ENCODE results near the gene URB1. TPM values are rescaled to one million over a fixed set of nuclear protein-coding genes. Genes with fewer than 3 reads are reported as not detected.

URB1 gene
- total and polyA plus RNA-seq, 2 donors (not counting 3 experiments of a cell fraction or from before 2014, with no cell fraction given), result 8.0 to 27.3 TPM

- dilution Hi-C loops (cut with MboI; ENCODE audit: extremely low pct_ligation_motif_present, low sequenced_read_pairs), result no loop called here
Measured at GRCh38 chr21:32300117-32300681, 92.6 kb downstream of the URB1 start.

More at GRCh38 chr21:32300117-32300681, 92.6 kb downstream of the URB1 start:
- no peaks in the 10 kb centered on the region for H3K4me1 ChIP-seq (ENCODE audit: control insufficient read depth, extremely low read depth, insufficient read depth, low read length)
- no peak for TF ChIP-seq MAX (IDR thresholded peaks at IDR 0.05; ENCODE audit: insufficient read depth, insufficient read length)
- no peak for TF ChIP-seq FOS (IDR thresholded peaks at IDR 0.05; ENCODE audit: borderline replicate concordance, insufficient read depth, low read length)
- no peak for TF ChIP-seq JUN (IDR thresholded peaks at IDR 0.05; ENCODE audit: borderline replicate concordance, insufficient read depth, insufficient read length, low read depth)
- TF ChIP-seq MYC (IDR thresholded peaks at IDR 0.05; ENCODE audit: low read depth, low read length), result no peak
- no peak for TF ChIP-seq GATA2 (IDR thresholded peaks at IDR 0.05; ENCODE audit: insufficient read depth, insufficient read length, low read depth, low read length)
- TF ChIP-seq EZH2 (IDR thresholded peaks at IDR 0.05; ENCODE audit: borderline replicate concordance, low read depth, low read length, severe bottlenecking), result no peak
- no peak for TF ChIP-seq POLR2A (IDR thresholded peaks at IDR 0.05; ENCODE audit: low read depth, low read length)
- no peak for TF ChIP-seq CTCF (IDR thresholded peaks at IDR 0.05; ENCODE audit: extremely low read depth in 1 of 2, insufficient read depth in 1 of 2, low read depth in 1 of 2, low read length in 2 of 2)
- no peak for TF ChIP-seq POLR2AphosphoS5 (IDR thresholded peaks at IDR 0.05; ENCODE audit: insufficient read depth, low read depth, low read length)
- no peaks in the 10 kb centered on the region for H3K79me2 ChIP-seq (ENCODE audit: control insufficient read depth, insufficient read depth, low read length)
- DNase-seq (ENCODE audit: low read depth, low spot score) (no peak), FAIRE-seq (no peak)
- no peaks in the 10 kb centered on the region for H4K20me1 ChIP-seq (replicated peaks; ENCODE audit: control insufficient read depth, extremely low read depth, insufficient read depth, low read length)
- H2AFZ ChIP-seq (ENCODE audit: low read depth, low read length), result no peak overlapping the region
- no peaks in the 10 kb centered on the region for H3K9me1 ChIP-seq (replicated peaks; ENCODE audit: control insufficient read depth, extremely low read depth, insufficient read depth, low read length)
- H3K27ac ChIP-seq (ENCODE audit: insufficient read depth, low read depth, low read length), result no peak overlapping the region
- no peaks in the 10 kb centered on the region for H3K9me3 ChIP-seq (replicated peaks; ENCODE audit: control insufficient read depth, insufficient read depth, low read length)
- no peak overlapping the region for H3K9ac ChIP-seq (replicated peaks; ENCODE audit: extremely low read depth, insufficient read depth, low read length)
- POLR2A ChIA-PET, result no interaction called here
- H3K36me3 ChIP-seq (ENCODE audit: control insufficient read depth in 2 of 2, extremely low read depth in 1 of 2, insufficient read depth in 2 of 2, low read length in 2 of 2), result no peaks in the 10 kb centered on the region
- no peaks in the 10 kb centered on the region for H3K27me3 ChIP-seq (ENCODE audit: control insufficient read depth in 2 of 2, insufficient read depth in 2 of 2, low read length in 2 of 2)
- no peak overlapping the region for H3K4me2 ChIP-seq (ENCODE audit: insufficient read depth, low read length)
- no peak overlapping the region for H3K4me3 ChIP-seq (replicated peaks in 1 of 3; ENCODE audit: insufficient read depth in 1 of 3, low read depth in 1 of 3, low read length in 3 of 3)
- no TSS peak for BruUV-seq (replicated peaks)
- CTCF ChIA-PET, result interaction anchor here (0.6 kb wide), 1 partner anchor 486 kb away, joined by 3 read pairs; no protein-coding TSS in a partner anchor
- intact Hi-C loops (cut with micrococcal nuclease), result no loop called here

All from endothelial cell of umbilical vein (primary cell).